GM18502 (cell line): ENCODE measurements around the gene INMT.

ENCODE experiments used
- ATAC-seq: cut with Tn5 transposase; IDR thresholded peaks from one replicate; pipeline ENCODE4 v1.9.1; 2021; ENCODE audit warnings: mild to moderate bottlenecking; ENCODE audit not compliant: unreplicated experiment, poor library complexity

Gene INMT

GRCh38 chr7:30779574-30779973 is 27.6 kb downstream of the INMT start:
- no peak for ATAC-seq

GRCh38 chr7:30780941-30781340 is 29.0 kb downstream of the INMT start:
- no peak for ATAC-seq

GRCh38 chr7:30782690-30783089 is 30.8 kb downstream of the INMT start:
- ATAC-seq, result no peak

DNA sequence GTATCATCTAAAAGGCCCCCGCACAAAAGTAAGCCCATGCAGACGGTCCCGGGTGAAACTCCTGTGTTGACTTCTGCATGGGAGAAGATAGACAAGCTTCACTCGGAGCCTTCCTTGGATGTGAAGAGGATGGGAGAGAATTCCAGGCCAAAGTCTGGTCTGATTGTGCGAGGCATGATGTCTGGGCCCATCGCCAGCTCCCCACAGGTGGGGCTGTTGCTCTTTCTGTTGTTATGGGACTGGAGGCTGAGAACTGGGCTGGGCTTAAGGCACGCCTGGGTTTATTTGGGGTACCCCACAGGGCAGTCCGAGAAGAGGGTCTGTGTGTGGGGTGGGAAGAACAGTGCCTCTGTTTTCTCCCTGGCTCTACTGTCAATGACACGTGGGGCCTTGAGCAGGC is 33.9 kb downstream of the INMT start:
- ATAC-seq, result no peak

DNA sequence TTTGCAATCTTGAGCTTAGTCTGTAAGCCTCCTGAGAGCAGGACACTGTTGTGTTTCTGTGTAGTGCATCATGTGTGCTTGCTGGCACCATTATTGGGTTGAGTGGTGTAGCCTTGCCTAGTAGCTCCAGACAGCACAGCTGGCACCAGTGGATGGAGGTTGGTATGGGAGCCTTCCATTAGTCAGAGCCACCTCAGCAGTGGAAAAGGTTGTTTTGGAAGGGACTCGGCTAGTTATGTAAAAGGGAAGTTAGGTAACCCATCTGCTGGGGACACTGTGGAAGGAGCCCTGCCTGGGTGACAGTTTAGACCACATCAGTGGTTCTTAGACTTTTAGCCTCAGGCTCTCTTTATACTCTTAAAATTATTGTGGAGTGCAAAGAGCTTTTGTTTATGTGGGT is 35.6 kb downstream of the INMT start:
- no peak for ATAC-seq

DNA sequence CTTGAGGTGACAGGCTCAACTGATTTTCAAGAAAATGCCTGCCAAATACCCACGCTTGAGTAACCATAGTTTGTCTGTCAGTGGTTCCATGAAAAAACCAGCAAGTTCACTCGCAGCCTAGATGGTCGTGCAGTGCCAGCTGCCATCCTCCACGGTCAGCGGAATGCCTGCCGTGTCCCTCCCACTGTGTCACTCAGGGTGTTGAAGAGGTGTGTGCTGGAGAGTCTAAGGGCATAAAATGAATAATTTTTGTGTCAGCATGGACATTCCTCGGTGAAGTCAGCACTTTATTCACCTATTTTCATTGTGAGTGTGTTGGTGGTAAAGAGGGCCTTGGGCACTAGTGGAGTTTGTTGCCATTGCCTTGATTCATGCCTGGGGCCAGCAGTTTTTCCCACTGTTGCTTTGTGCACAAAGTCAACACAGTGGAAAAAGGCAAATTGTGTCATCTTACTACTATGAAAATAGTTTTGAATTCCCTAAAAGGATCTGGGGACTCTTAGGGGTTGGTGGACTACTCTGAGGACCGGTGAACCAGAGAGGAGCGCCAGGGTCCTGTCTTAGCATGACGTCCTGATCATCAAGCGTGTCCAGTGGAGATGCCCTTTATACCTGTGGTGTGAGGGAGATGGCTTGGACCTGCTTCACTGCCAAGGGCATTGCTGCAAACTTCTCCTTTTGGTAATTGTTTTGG is 36.9 kb downstream of the INMT start:
- no peak for ATAC-seq

DNA sequence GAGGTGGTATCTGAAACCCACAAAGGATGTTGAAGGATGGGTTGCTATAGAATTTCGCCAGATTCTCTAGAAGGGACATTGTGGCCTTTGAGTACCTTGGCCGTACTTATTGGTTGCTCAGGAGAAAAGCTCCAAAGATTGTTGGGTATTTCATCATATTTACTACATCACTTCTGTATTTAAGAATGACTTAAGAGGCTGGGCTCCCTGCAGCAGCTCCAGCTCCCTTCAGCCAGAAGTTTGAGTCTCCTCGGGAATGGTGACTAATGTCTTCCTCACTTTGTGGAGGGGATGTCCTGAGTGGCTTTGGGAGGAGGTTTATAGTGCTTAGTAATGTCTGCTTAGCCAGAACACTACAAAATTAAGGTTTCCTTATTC is 37.4 kb downstream of the INMT start:
- ATAC-seq, result no peak

DNA sequence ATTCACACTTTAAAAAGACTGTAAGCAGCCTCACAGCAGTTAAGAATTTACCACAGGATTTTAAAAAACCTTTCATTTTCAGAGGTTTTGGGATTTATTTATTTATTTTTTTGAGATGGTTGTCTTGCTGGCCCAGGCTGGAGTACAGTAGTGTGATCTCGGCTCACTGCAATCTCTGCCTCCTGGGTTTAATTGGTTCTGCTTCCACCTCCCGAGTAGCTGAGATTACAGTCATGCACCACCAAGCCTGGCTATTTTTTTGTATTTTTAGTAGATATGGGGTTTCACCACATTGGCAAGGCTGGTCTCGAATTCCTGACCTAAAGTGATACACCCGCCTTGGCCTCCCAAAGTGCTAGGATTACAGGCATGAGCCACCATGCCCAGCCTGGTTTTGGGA is 38.4 kb downstream of the INMT start:
- ATAC-seq, result no peak

GRCh38 chr7:30791114-30791513 is 39.2 kb downstream of the INMT start:
- no peak for ATAC-seq

DNA sequence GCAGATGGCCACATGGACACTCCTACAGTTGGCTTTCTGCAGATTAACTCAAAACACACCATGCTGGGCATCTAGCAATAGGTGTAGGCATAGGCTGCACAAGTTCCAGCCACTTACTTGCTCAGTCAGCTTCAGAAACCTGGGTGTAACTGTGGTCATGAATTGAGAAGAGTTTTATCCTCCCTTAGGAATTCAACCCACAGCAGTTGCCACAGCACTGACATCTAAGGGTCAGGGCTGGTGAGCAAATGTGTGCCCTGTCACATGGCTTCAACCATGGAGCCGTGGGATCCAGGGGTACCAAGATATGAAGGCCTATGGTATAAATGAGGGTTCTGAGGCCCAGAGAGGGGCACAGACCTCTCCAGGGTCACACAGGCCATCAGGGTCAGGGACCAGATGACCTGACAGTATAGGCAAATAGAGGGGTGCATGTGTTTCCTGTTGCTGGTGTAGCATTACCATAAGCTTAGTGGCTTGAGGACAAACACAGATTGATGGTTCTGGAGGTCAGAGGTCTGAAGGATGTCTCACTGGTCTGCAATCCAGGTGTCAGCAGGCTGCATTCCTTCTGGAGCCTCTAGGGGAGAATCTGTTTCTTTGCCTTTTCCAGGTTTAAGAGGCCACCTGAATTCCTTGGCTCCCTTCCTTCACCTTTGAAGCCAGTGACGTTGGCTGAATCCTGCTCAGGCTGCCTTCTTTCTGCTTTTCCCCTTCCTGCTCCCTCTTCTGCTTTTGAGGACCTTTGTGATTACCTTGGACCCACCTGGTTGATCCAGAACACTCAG is 43.4 kb downstream of the INMT start:
- no peak for ATAC-seq

- ATAC-seq, result no peak
Measured at GRCh38 chr7:30796105-30796869, 44.4 kb downstream of the INMT start.

GRCh38 chr7:30797176-30798040 is 45.5 kb downstream of the INMT start:
- no peak for ATAC-seq

- peak; percentile 84 for ATAC-seq
Measured at GRCh38 chr7:30799206-30799975, 47.5 kb downstream of the INMT start.

GRCh38 chr7:30799976-30800661 is 48.2 kb downstream of the INMT start:
- peak; percentile 1 for ATAC-seq

DNA sequence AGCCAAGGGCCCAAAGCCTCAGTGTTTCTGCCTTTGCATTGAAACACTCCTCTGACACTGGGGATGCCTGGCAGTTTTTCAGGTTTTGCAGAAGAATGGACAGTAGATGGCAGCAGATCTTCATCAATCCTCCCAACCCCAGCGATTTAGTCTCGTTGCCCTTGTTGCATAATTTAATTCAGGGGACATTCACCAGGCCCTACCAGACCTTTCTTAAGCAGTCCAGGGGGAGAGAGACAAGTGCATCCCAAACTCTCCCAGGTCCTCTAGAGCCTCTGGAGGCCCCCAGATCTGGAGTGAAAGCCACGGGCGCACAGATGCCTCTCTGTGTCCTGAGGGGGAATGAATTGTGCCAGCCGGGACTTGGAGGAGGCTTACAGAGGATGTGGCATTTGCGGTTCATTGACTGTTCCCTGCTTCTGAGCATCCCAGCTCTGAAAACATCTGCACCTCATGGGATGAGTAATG is 48.9 kb downstream of the INMT start:
- ATAC-seq, result peak; percentile 38

DNA sequence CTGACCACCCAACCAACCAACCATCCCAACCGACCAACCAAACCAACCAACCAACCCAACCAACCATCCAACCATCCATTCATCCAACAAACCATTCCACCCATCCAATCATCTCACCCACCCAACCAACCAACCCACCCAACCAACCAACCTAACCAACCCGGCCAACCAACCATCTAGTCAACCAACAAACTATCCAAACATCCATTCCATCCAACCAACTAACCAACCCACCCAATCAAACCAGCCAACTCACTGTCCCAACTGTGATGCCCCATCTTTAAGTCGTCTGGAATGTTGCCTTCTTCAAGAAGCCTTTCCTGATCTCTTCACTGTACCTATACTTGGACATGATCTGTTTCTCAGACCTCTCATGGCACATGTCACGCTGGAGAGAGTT is 50.9 kb downstream of the INMT start:
- no peak for ATAC-seq

- ATAC-seq, result no peak
Measured at GRCh38 chr7:30804078-30804661, 52.2 kb downstream of the INMT start.

- no peak for ATAC-seq
Measured at GRCh38 chr7:30805081-30805691, 53.3 kb downstream of the INMT start.
